Type B pancreatic cell (in vitro differentiated cells): ENCODE measurements around the gene NUDT8. TPM values are rescaled to one million over a fixed set of nuclear protein-coding genes. Genes with fewer than 3 reads are reported as not detected.
"Not testable (repeated sequence)": the region's sequence is repeated elsewhere in the genome, so short reads cannot be mapped to it uniquely, and the experiment has no call there.

Experiments used
- DNase-seq: peaks from one replicate; pipeline ENCODE4 v3.0.0; 2021; ENCODE audit warnings: mixed read lengths; ENCODE audit not compliant: unreplicated experiment; ENCODE audit errors: extremely low spot score
- H3K27ac Mint-ChIP-seq: 2 replicates; pipeline ENCODE4 v1.8.0; 2021; ENCODE audit warnings: mild to moderate bottlenecking, mixed read lengths
- H3K27me3 Mint-ChIP-seq: 2 replicates; pipeline ENCODE4 v1.8.0; 2021; ENCODE audit warnings: mixed read lengths
- H3K36me3 Mint-ChIP-seq: 2 replicates; pipeline ENCODE4 v1.8.0; 2021; ENCODE audit warnings: mixed read lengths
- H3K4me1 Mint-ChIP-seq: one replicate; pipeline ENCODE4 v1.8.0; 2021; ENCODE audit warnings: mixed read lengths; ENCODE audit not compliant: unreplicated experiment
- H3K4me3 Mint-ChIP-seq: 2 replicates; pipeline ENCODE4 v1.8.0; 2021; ENCODE audit warnings: mild to moderate bottlenecking, mixed read lengths
- H3K9me3 Mint-ChIP-seq: 2 replicates; pipeline ENCODE4 v1.8.0; 2021; ENCODE audit warnings: mixed read lengths
- total RNA-seq: library from RNA; stranded (reverse); gene quantifications from 2 replicates; pipeline ENCODE4 v1.2.1, GENCODE V29; 2021; ENCODE audit warnings: low replicate concordance
- TF ChIP-seq, protein P1 (sequence below): fragments of 200-600 bp; sonication (generic); conservative IDR thresholded peaks from 2 replicates; pipeline ENCODE4 v1.5.0; 2021; ENCODE audit warnings: antibody characterized with exemption, mild to moderate bottlenecking

Gene NUDT8
- total RNA-seq, 1 donor from 2014 or later = 10.3 TPM

DNA sequence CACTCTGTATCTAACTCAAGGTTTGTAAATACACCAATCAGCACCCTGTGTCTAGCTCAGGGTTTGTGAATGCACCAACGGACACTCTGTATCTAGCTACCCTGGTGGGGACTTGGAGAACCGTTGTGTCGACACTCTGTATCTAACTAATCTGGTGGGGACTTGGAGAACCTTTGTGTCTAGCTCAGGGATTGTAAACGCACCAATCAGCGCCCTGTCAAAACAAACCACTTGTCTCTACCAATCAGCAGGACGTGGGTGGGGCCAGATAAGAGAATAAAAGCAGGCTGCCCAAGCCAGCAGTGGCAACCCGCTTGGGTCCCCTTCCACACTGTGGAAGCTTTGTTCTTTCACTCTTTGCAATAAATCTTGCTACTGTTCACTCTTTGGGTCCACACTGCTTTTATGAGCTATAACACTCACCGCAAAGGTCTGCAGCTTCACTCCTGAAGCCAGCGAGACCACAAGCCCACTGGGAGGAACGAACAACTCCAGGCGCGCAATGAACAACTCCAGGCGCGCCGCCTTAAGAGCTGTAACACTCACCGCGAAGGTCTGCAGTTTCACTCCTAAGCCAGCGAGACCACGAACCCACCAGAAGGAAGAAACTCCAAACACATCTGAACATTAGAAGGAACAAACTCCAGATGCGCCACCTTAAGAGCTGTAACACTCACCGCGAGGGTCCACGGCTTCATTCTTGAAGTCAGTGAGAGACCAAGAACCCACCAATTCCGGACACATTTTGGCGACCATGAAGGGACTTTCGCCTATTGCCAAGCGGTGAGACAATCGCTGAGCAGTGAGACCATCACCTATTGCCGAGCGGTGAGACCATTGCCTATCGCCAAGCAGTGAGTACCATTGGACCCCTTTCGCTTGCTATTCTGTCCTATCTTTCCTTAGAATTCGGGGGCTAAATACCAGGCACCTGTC is 9.8 kb downstream of the NUDT8 start:
- not testable (repeated sequence) for H3K36me3 Mint-ChIP-seq, DNase-seq, H3K9me3 Mint-ChIP-seq
- H3K4me3 Mint-ChIP-seq = peak overlapping the region; percentile 95
- peaks cover 31% of the 10 kb centered on the region for H3K4me1 Mint-ChIP-seq
- H3K27ac Mint-ChIP-seq = peak overlapping the region; percentile 79
- peaks cover 35% of the 10 kb centered on the region for H3K27me3 Mint-ChIP-seq

DNA sequence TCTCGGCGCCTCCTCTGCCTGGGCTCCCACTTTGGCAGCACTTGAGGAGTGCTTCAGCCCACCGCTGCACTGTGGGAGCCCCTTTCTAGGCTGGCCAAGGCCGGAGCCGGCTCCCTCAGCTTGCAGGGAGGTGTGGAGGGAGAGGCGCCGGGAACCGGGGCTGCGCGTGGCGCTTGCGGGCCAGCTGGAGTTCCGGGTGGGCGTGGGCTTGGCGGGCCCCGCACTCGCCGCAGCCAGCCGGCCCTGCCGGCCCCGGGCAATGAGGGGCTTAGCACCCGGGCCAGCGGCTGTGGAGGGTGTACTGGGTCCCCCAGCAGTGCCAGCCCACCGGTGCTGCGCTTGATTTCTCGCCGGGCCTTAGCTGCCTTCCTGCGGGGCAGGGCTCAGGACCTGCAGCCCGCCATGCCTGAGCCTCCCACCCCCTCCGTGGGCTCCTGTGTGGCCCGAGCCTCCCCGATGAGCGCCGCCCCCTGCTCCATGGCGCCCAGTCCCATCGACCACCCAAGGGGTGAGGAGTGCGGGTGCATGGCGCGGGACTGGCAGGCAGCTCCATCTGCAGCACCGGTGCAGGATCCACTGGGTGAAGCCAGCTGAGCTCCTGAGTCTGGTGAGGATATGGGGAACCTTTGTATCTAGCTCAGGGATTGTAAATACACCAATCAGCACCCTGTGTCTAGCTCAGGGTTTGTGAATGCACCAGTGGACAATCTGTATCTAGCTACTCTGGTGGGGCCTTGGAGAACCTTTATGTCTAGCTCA is 10.7 kb downstream of the NUDT8 start:
- not testable (repeated sequence) for H3K9me3 Mint-ChIP-seq, DNase-seq, H3K27ac Mint-ChIP-seq, H3K36me3 Mint-ChIP-seq
- peak overlapping the region; percentile 95 for H3K4me3 Mint-ChIP-seq
- peaks cover 35% of the 10 kb centered on the region for H3K27me3 Mint-ChIP-seq
- H3K4me1 Mint-ChIP-seq = peaks cover 31% of the 10 kb centered on the region

DNA sequence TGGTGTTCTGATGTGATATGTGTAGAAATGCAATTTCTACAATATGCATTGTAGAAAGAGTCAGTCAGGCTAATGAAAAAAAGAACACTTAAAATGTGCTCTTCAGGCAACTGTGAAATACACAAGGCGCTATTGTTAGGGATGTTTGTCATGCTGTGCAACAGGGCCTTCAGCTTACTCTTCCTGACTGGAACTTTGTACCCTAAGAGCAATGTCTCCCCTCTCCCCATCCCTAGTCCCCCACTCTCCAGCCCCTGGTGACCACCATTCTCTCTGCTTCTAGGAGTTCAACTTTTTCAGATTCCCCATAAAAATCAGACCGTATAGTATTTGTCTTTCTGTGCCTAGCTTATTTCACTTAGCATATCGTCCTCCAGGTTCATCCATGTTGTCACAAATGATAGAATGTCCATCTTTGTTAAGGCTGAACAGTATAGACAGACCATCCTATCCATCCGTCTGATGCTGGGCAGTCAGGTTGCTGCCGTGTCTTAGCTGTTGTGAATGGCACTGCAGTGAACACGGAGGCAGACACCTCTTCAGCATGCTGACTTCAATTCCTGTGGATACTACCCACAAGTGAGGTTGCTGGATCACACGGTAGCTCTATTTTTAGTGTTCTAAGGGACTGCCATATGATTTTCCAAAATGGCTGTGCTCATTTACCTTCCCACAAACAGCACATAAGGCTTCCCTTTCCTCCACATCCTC is 12.3 kb downstream of the NUDT8 start:
- Mint-ChIP-seq H3K27ac (peak overlapping the region; percentile 57), H3K36me3 (no peaks in the 10 kb centered on the region), H3K4me1 (peaks cover 31% of the 10 kb centered on the region), H3K4me3 (peak overlapping the region; percentile 38), H3K27me3 (peaks cover 32% of the 10 kb centered on the region), H3K9me3 (peaks cover 5% of the 10 kb centered on the region)
- no peak for DNase-seq
- TF ChIP-seq, protein P1, sequence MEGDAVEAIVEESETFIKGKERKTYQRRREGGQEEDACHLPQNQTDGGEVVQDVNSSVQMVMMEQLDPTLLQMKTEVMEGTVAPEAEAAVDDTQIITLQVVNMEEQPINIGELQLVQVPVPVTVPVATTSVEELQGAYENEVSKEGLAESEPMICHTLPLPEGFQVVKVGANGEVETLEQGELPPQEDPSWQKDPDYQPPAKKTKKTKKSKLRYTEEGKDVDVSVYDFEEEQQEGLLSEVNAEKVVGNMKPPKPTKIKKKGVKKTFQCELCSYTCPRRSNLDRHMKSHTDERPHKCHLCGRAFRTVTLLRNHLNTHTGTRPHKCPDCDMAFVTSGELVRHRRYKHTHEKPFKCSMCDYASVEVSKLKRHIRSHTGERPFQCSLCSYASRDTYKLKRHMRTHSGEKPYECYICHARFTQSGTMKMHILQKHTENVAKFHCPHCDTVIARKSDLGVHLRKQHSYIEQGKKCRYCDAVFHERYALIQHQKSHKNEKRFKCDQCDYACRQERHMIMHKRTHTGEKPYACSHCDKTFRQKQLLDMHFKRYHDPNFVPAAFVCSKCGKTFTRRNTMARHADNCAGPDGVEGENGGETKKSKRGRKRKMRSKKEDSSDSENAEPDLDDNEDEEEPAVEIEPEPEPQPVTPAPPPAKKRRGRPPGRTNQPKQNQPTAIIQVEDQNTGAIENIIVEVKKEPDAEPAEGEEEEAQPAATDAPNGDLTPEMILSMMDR = no peak

DNA sequence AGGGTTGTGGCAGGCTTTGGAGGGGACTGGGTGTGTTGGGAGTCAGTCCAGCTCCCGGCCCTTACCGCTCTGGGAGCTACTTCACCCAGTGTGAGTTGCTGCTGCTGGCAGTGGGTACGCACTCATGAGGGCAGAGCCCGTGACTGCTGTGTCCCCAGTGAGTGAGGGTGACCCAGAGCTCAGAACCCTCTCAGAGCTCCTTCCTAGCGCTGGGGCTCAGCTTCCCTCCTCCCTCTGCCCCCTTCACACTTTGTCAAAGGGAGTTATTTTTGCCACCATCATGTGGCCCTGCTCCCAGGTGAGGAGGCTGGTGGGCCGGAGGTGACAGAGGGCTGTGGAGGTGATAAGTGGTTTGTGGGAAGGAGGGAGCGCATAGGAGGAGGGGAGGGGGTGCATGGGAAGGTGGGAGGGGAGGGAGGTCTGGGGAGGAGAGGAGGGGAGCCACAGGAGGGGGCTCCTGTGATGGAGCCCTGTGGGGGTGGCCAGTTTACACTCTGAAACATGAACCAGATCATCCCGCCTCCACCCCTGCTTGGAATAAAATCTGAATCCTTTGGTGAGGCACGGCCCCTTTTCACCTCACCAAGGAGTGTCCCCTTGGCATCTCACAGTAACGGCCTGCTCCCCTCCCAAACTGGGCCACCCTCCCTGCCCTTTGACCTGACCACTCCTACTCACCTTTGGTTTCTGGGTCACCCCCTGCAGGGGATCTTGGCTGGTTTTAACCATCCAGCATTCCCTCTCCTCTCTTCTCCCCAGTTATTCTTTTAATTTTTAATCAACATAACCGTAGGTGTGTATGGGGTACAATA is 13.1 kb downstream of the NUDT8 start:
- Mint-ChIP-seq H3K9me3 (peaks cover 5% of the 10 kb centered on the region), H3K4me1 (peaks cover 27% of the 10 kb centered on the region), H3K36me3 (no peaks in the 10 kb centered on the region), H3K4me3 (no peak overlapping the region), H3K27me3 (peaks cover 28% of the 10 kb centered on the region), H3K27ac (peak overlapping the region; percentile 57)
- DNase-seq = no peak
- TF ChIP-seq, protein P1 = no peak

DNA sequence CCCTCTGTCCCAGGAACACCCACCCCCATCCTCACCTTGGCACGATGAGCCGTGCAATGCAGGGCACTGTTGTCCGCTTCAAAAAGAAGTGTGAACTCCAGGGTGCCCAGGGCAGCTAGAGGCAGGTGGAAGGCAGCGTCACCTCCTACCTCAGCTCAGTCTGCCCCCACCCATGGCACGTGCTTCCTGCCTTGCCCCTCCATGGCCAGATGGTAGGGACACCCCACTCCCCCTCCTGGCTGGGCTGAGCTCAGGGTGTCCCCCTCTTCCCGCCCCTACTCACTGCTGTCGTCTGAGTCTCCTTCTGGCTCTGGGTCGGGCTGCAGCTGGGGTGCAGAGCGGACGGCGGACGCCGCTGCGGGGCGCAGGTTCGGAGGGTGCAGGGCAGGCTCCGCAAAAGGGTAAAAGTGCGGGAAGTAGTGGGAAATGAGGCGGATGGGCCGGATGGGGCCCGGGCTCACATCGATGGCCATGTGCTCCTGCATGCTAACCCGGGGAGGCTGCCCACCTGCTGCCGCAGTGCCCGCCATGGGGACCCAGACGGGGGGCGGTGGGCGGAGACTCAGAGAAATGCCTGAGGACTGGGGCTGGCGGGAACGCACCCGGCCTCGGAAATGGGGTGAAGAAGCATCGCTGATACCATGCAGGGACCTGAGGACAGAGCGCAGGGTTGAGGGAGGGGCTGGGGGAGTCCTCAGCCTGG is 13.9 kb downstream of the NUDT8 start:
- peaks cover 23% of the 10 kb centered on the region for H3K4me1 Mint-ChIP-seq
- no peak overlapping the region for H3K4me3 Mint-ChIP-seq
- H3K27ac Mint-ChIP-seq = no peak overlapping the region
- TF ChIP-seq, protein P1 = no peak
- H3K36me3 Mint-ChIP-seq = no peaks in the 10 kb centered on the region
- H3K9me3 Mint-ChIP-seq = peaks cover 5% of the 10 kb centered on the region
- no peak for DNase-seq
- peaks cover 20% of the 10 kb centered on the region for H3K27me3 Mint-ChIP-seq
